Skeletal muscle tissue (tissue), 4 donors: ENCODE results near the gene CPNE8. TPM values are rescaled to one million over a fixed set of nuclear protein-coding genes. Genes with fewer than 3 reads are reported as not detected.

Source experiments
- H3K27ac ChIP-seq: one replicate; pipeline ENCODE4 v1.7.0; 2013; ENCODE audit warnings: mild to moderate bottlenecking, low read depth, low read length, inconsistent platforms
- H3K27me3 ChIP-seq, 3 donors: one replicate each; pipeline ENCODE4 v1.7.0; 2013; ENCODE audit warnings: low read length in 3 of 3; ENCODE audit not compliant: control insufficient read depth in 3 of 3, insufficient read depth in 3 of 3
- H3K36me3 ChIP-seq, 3 donors: one replicate each; pipeline ENCODE4 v1.7.0; 2013; ENCODE audit warnings: low read length in 3 of 3; ENCODE audit not compliant: control insufficient read depth in 3 of 3, insufficient read depth in 3 of 3
- H3K4me1 ChIP-seq, 3 donors: one replicate each; pipeline ENCODE4 v1.7.0; 2013; ENCODE audit warnings: low read length in 3 of 3, mild to moderate bottlenecking in 3 of 3; ENCODE audit not compliant: control insufficient read depth in 3 of 3, insufficient read depth in 3 of 3
- H3K4me3 ChIP-seq, 3 donors: one replicate each; pipeline ENCODE4 v1.7.0; 2013; ENCODE audit warnings: low read length in 3 of 3
- H3K9ac ChIP-seq, 3 donors: one replicate each; pipeline ENCODE4 v1.7.0; 2013; ENCODE audit warnings: low read length in 3 of 3, mild to moderate bottlenecking in 3 of 3, moderate library complexity in 2 of 3, low read depth in 1 of 3
- H3K9me3 ChIP-seq, 3 donors: one replicate each; pipeline ENCODE4 v1.7.0; 2013; ENCODE audit warnings: low read length in 3 of 3; ENCODE audit not compliant: control insufficient read depth in 3 of 3
- total RNA-seq: library from RNA; depleted of rRNA; stranded (reverse); fragments of >200 nt; gene quantifications from one replicate; pipeline ENCODE4 v1.2.3, GENCODE V29; 2014
- donor health status: Osteomylitis.

Gene CPNE8
- total RNA-seq, 1 donor from 2014 or later: 4.7 TPM

- Histone ChIP-seq H3K9me3 (no peaks in the 10 kb centered on the region), H3K27ac (no peak overlapping the region), H3K9ac (no peak overlapping the region), H3K27me3 (no peaks in the 10 kb centered on the region), H3K4me1 (no peaks in the 10 kb centered on the region), H3K4me3 (no peak overlapping the region), H3K36me3 (peaks cover 0 to 7% (median 0%) of the 10 kb centered on the region in 3 donors)
These were observed 183.7 kb downstream of the CPNE8 start for GRCh38 chr12:38721611-38722252.

GRCh38 chr12:38720661-38721060 is 184.7 kb downstream of the CPNE8 start:
- no peaks in the 10 kb centered on the region for H3K9me3 ChIP-seq
- no peaks in the 10 kb centered on the region for H3K27me3 ChIP-seq
- no peak overlapping the region for H3K27ac ChIP-seq
- no peak overlapping the region for H3K9ac ChIP-seq
- H3K36me3 ChIP-seq: peaks cover 0 to 7% (median 0%) of the 10 kb centered on the region in 3 donors
- H3K4me1 ChIP-seq: no peaks in the 10 kb centered on the region
- H3K4me3 ChIP-seq: no peak overlapping the region

DNA sequence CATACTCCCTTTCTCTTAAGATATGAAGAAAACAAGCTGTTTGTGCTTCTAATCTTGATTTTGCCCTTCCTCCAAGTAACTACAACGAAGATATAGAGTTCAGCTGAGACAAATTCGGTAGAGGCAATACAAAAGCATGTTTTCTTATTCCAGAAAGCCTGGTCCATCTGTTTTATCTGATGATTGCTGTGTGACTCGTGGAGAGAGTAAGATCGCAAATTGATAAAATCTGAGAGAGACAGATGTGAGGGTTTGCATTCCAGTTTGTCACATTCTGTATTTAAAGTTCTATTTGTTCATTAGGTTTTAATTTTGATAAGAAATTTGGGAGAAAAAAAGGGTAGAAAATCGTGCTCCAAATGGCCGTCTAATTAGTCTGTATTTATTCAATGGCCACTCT is 192.1 kb downstream of the CPNE8 start:
- no peak overlapping the region for H3K9ac ChIP-seq
- no peak overlapping the region for H3K27ac ChIP-seq
- H3K4me1 ChIP-seq: no peaks in the 10 kb centered on the region
- H3K9me3 ChIP-seq: no peaks in the 10 kb centered on the region
- H3K27me3 ChIP-seq: no peaks in the 10 kb centered on the region
- H3K4me3 ChIP-seq: no peak overlapping the region
- no peaks in the 10 kb centered on the region for H3K36me3 ChIP-seq

- no peak overlapping the region for H3K9ac ChIP-seq
- H3K27ac ChIP-seq: no peak overlapping the region
- no peaks in the 10 kb centered on the region for H3K9me3 ChIP-seq
- H3K4me3 ChIP-seq: no peak overlapping the region
- H3K27me3 ChIP-seq: no peaks in the 10 kb centered on the region
- H3K4me1 ChIP-seq: no peaks in the 10 kb centered on the region
- H3K36me3 ChIP-seq: peaks cover 0 to 2% (median 0%) of the 10 kb centered on the region in 3 donors
These were observed 194.3 kb downstream of the CPNE8 start for GRCh38 chr12:38711054-38711453.

DNA sequence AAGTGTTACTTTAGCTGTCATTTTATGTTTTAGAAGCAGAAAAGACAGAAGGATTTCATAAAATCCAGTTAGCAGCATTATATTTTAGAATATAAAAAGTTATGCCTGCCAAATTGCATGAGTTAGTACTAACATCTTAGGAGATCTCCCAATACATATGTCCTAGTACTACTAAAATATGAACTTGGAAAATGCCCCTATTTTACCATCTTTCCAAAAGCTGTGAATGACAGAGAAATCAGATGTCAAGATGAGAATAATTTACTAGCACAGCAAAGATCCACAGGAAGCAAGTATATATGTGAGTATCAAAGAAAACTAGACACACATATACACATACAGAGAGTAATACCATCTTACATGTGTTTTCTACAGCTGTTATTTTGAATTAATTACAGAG is 196.9 kb downstream of the CPNE8 start:
- peaks cover 0 to 2% (median 0%) of the 10 kb centered on the region in 3 donors for H3K36me3 ChIP-seq
- H3K4me3 ChIP-seq: no peak overlapping the region
- no peaks in the 10 kb centered on the region for H3K27me3 ChIP-seq
- no peak overlapping the region for H3K27ac ChIP-seq
- H3K9ac ChIP-seq: no peak overlapping the region
- no peaks in the 10 kb centered on the region for H3K9me3 ChIP-seq
- H3K4me1 ChIP-seq: no peaks in the 10 kb centered on the region

- Histone ChIP-seq H3K36me3 (peaks cover 0 to 2% (median 0%) of the 10 kb centered on the region in 3 donors), H3K4me3 (no peak overlapping the region), H3K9me3 (no peaks in the 10 kb centered on the region), H3K27ac (no peak overlapping the region), H3K9ac (no peak overlapping the region), H3K4me1 (no peaks in the 10 kb centered on the region), H3K27me3 (no peaks in the 10 kb centered on the region)
These were observed 197.7 kb downstream of the CPNE8 start for GRCh38 chr12:38707648-38708047.

DNA sequence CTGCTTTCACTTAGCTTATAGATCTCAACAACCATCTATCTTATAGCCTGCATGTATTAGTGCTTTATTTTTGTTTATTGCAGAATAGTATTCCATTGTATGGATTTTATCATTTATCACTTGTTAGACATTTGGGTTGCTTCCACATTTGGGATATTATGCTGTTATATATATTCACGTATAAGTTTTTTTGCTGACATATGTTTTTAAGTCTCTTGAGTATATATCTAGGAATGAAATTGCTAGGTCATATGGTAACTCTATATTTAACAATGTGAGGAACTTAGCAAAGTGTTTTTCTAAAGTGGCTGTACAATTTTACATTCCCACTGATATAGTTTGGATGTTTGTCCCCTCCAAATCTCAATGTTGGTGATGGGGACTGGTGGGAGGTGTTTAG is 208.1 kb downstream of the CPNE8 start:
- Histone ChIP-seq H3K27me3 (no peaks in the 10 kb centered on the region), H3K4me1 (no peaks in the 10 kb centered on the region), H3K9ac (no peak overlapping the region), H3K9me3 (no peaks in the 10 kb centered on the region), H3K36me3 (no peaks in the 10 kb centered on the region), H3K4me3 (no peak overlapping the region), H3K27ac (no peak overlapping the region)

GRCh38 chr12:38695057-38695456 is 210.3 kb downstream of the CPNE8 start:
- H3K27me3 ChIP-seq: no peaks in the 10 kb centered on the region
- no peak overlapping the region for H3K4me3 ChIP-seq
- no peak overlapping the region for H3K9ac ChIP-seq
- H3K36me3 ChIP-seq: no peaks in the 10 kb centered on the region
- no peaks in the 10 kb centered on the region for H3K9me3 ChIP-seq
- H3K4me1 ChIP-seq: no peaks in the 10 kb centered on the region
- no peak overlapping the region for H3K27ac ChIP-seq

DNA sequence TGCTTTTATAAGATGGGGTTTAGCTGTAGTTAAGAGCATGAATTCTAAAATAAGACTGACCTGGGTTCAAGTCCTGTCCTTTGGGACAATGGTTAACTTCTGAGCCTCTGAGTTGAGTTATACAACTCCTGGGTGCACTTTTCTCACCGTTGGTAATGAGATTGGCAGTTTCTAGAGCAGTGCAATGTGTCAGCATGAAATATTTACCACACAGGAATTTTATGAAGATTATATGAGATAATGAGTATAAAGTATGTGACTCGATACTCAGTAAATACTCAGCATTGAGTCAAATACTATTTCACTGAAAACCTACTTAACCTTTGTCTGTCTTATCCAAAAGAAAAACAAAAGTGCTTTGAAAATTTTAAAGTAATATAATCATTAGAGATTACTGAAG is 214.2 kb downstream of the CPNE8 start:
- Histone ChIP-seq H3K9me3 (peaks cover 0 to 2% (median 0%) of the 10 kb centered on the region in 3 donors), H3K9ac (no peak overlapping the region), H3K36me3 (no peaks in the 10 kb centered on the region), H3K4me1 (no peaks in the 10 kb centered on the region), H3K27me3 (no peaks in the 10 kb centered on the region), H3K4me3 (no peak overlapping the region), H3K27ac (no peak overlapping the region)

- no peak overlapping the region for H3K9ac ChIP-seq
- H3K27ac ChIP-seq: no peak overlapping the region
- H3K27me3 ChIP-seq: no peaks in the 10 kb centered on the region
- no peaks in the 10 kb centered on the region for H3K4me1 ChIP-seq
- H3K4me3 ChIP-seq: no peak overlapping the region
- H3K9me3 ChIP-seq: peaks cover 0 to 2% (median 0%) of the 10 kb centered on the region in 3 donors
- no peaks in the 10 kb centered on the region for H3K36me3 ChIP-seq
These were observed 214.7 kb downstream of the CPNE8 start for GRCh38 chr12:38690646-38691045.
